CD14-positive monocyte (primary cell): Measurements from ENCODE around the gene RTN4IP1. TPM values are rescaled to one million over a fixed set of nuclear protein-coding genes. Genes with fewer than 3 reads are reported as not detected.
A peak's percentile ranks its signal among the peaks of the same experiment; 100 is the strongest.

Experiments
- DNase-seq, 3 donors: peaks; one replicate each; pipeline ENCODE4 v3.0.0-alpha.2; 2011 to 2022
- H2AFZ ChIP-seq: 2 replicates; pipeline ENCODE4 v1.6.0; 2012; ENCODE audit warnings: mild to moderate bottlenecking, low read depth, low read length, inconsistent platforms; ENCODE audit not compliant: insufficient read depth, poor library complexity, severe bottlenecking
- H3K27ac ChIP-seq, 2 donors: 1 replicate in 1 of 2; 2 replicates in 1 of 2; pipeline ENCODE4 v1.5.1; 2012 to 2013; ENCODE audit warnings: low read length in 2 of 2, control low read depth in 1 of 2, inconsistent platforms in 1 of 2, low read depth in 1 of 2, mild to moderate bottlenecking in 1 of 2
- H3K27me3 ChIP-seq, 2 donors: one replicate each; pipeline versions ENCODE4 v1.6.0 to v1.6.1; 2011 to 2013; ENCODE audit warnings: low read length in 2 of 2; ENCODE audit not compliant: control insufficient read depth in 2 of 2, insufficient read depth in 2 of 2
- H3K36me3 ChIP-seq, 2 donors: replicated peaks in 1 of 2; 1 replicate in 1 of 2; 2 replicates in 1 of 2; pipeline versions ENCODE4 v1.5.1 to v1.6.1; 2012 to 2013; ENCODE audit warnings: low read length in 2 of 2, control low read depth in 1 of 2, inconsistent platforms in 1 of 2, mild to moderate bottlenecking in 1 of 2; ENCODE audit not compliant: insufficient read depth in 2 of 2, control insufficient read depth in 1 of 2
- H3K4me1 ChIP-seq, 2 donors: 1 replicate in 1 of 2; 2 replicates in 1 of 2; pipeline versions ENCODE4 v1.5.1 to v1.6.1; 2012 to 2013; ENCODE audit warnings: low read length in 2 of 2, control low read depth in 1 of 2, inconsistent platforms in 1 of 2, mild to moderate bottlenecking in 1 of 2, moderate library complexity in 1 of 2; ENCODE audit not compliant: insufficient read depth in 2 of 2, control insufficient read depth in 1 of 2
- H3K4me2 ChIP-seq: replicated peaks from 2 replicates; pipeline ENCODE3; 2012; ENCODE audit warnings: low read length, moderate library complexity, mild to moderate bottlenecking; ENCODE audit not compliant: poor library complexity, severe bottlenecking; ENCODE audit errors: extremely low read depth
- H3K4me3 ChIP-seq, 3 experiments: fragments of 200-600 bp in 1 of 3; sonication (generic) in 1 of 3; replicated peaks in 1 of 3; 1 replicate in 2 of 3; 2 replicates in 1 of 3; pipeline ENCODE4 v1.5.1; 2011 to 2013; ENCODE audit warnings: low read length in 3 of 3, mild to moderate bottlenecking in 3 of 3, control low read depth in 2 of 3, low read depth in 2 of 3, inconsistent platforms in 1 of 3, moderate library complexity in 1 of 3
- H3K79me2 ChIP-seq: 2 replicates; pipeline ENCODE4 v1.6.0; 2012; ENCODE audit warnings: mild to moderate bottlenecking, control low read depth, inconsistent platforms, low read length, moderate library complexity; ENCODE audit not compliant: insufficient read depth
- H3K9ac ChIP-seq: 2 replicates; pipeline ENCODE4 v1.6.0; 2017; ENCODE audit warnings: low read length, mild to moderate bottlenecking; ENCODE audit not compliant: insufficient read depth, poor library complexity, severe bottlenecking
- H3K9me3 ChIP-seq, 2 donors: replicated peaks in 1 of 2; 1 replicate in 1 of 2; 2 replicates in 1 of 2; pipeline versions ENCODE4 v1.5.1 to v1.6.1; 2012 to 2013; ENCODE audit warnings: low read length in 2 of 2, control low read depth in 1 of 2; ENCODE audit not compliant: control insufficient read depth in 1 of 2, insufficient read depth in 1 of 2
- H4K20me1 ChIP-seq: 2 replicates; pipeline ENCODE4 v1.6.0; 2012; ENCODE audit warnings: mild to moderate bottlenecking, low read length, control low read depth, moderate library complexity; ENCODE audit not compliant: insufficient read depth
- H3K27ac Mint-ChIP-seq, 7 donors: one replicate each; pipeline ENCODE4 v1.8.0; 2020; ENCODE audit warnings: mild to moderate bottlenecking in 7 of 7, mixed read lengths in 7 of 7, moderate library complexity in 6 of 7, inconsistent platforms in 2 of 7
- H3K27me3 Mint-ChIP-seq, 3 donors: one replicate each; pipeline ENCODE4 v1.8.0; 2021 to 2022; ENCODE audit warnings: low read depth in 3 of 3, mild to moderate bottlenecking in 3 of 3, mixed read lengths in 3 of 3, moderate library complexity in 3 of 3, inconsistent platforms in 1 of 3
- H3K36me3 Mint-ChIP-seq, 2 donors: one replicate each; pipeline ENCODE4 v1.8.0; 2020; ENCODE audit warnings: mixed read lengths in 2 of 2, inconsistent platforms in 1 of 2, mild to moderate bottlenecking in 1 of 2
- H3K4me1 Mint-ChIP-seq: one replicate; pipeline ENCODE4 v1.8.0; 2020; ENCODE audit warnings: mild to moderate bottlenecking, mixed read lengths
- H3K4me3 Mint-ChIP-seq, 2 donors: one replicate each; pipeline ENCODE4 v1.8.0; 2020; ENCODE audit warnings: mild to moderate bottlenecking in 2 of 2, mixed read lengths in 2 of 2, moderate library complexity in 1 of 2
- H3K9me3 Mint-ChIP-seq, 7 donors: one replicate each; pipeline ENCODE4 v1.8.0; 2020 to 2022; ENCODE audit warnings: mixed read lengths in 7 of 7, mild to moderate bottlenecking in 6 of 7, moderate library complexity in 6 of 7, inconsistent platforms in 2 of 7
- WGBS: methylation state at CpG from one replicate; pipeline ENCODE4 v1.1.5; 2013; ENCODE audit warnings: missing lambda C conversion rate; ENCODE audit not compliant: insufficient coverage; 5-methylcytosine and 5-hydroxymethylcytosine counted together
- intact Hi-C, 2 donors: fragments of 100-400 bp; cut with micrococcal nuclease; formaldehyde crosslinking; loops; one replicate each; pipeline versions ENCODE4 v1.15.0 to v1.15.1; 2023
- polyA plus RNA-seq, 3 donors: library from polyadenylated mRNA; depleted of rRNA in 1 of 3; unstranded in 2 of 3; stranded (reverse) in 1 of 3; fragments of 300-500 nt in 2 of 3; fragments of >200 nt in 1 of 3; fragmentation: Illumina TruSeq in 2 of 3; gene quantifications; 1 replicate in 2 of 3; 2 replicates in 1 of 3; pipeline ENCODE4 v1.2.3, GENCODE V29; 2012 to 2021
- TF ChIP-seq, protein P1 (sequence below): fragments of 200-600 bp; IDR thresholded peaks from one replicate; pipeline ENCODE4 v1.8.0; 2022; ENCODE audit warnings: antibody characterized with exemption, mild to moderate bottlenecking

Gene RTN4IP1
- polyA plus RNA-seq, 3 donors = 3.5 to 6.7 (median 4.5) TPM

DNA sequence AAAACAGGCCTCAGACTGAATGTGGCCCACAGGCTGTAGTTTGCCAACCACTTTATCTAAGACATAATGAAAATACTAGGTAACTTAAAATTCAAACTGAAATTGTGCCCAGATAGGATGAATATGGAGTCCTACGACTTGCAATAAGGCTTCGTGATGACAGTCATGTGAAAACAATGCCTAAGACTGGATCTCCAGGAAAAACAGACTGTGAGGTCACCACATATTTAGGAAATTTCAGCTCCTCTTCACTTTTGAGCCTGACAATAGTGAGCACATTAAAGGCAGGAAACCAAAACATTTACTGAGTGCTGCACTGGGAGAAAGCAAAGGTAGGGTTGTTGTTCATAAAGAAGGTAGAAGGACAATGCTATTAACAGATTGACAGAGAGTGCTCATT lies 50.0 kb downstream of the RTN4IP1 start:
- Histone ChIP-seq H3K4me1 (no peaks in the 10 kb centered on the region), H3K36me3 (peaks cover 13 to 70% of the 10 kb centered on the region in 2 donors), H3K4me3 (no peak overlapping the region), H3K9me3 (no peaks in the 10 kb centered on the region), H3K27me3 (no peaks in the 10 kb centered on the region), H4K20me1 (no peaks in the 10 kb centered on the region), H2AFZ (no peak overlapping the region), H3K9ac (no peak overlapping the region), H3K79me2 (no peaks in the 10 kb centered on the region), H3K4me2 (no peak overlapping the region), H3K27ac (no peak overlapping the region)
- Mint-ChIP-seq H3K4me3 (no peak overlapping the region), H3K27ac (no peak overlapping the region), H3K9me3 (no peaks in the 10 kb centered on the region), H3K4me1 (peaks cover 4% of the 10 kb centered on the region), H3K36me3 (peaks cover 53 to 63% of the 10 kb centered on the region in 2 donors), H3K27me3 (peaks cover 0 to 2% (median 0%) of the 10 kb centered on the region in 3 donors)
- no CpG with 5 or more reads among the region's 2 CpGs for WGBS
- TF ChIP-seq, protein P1, sequence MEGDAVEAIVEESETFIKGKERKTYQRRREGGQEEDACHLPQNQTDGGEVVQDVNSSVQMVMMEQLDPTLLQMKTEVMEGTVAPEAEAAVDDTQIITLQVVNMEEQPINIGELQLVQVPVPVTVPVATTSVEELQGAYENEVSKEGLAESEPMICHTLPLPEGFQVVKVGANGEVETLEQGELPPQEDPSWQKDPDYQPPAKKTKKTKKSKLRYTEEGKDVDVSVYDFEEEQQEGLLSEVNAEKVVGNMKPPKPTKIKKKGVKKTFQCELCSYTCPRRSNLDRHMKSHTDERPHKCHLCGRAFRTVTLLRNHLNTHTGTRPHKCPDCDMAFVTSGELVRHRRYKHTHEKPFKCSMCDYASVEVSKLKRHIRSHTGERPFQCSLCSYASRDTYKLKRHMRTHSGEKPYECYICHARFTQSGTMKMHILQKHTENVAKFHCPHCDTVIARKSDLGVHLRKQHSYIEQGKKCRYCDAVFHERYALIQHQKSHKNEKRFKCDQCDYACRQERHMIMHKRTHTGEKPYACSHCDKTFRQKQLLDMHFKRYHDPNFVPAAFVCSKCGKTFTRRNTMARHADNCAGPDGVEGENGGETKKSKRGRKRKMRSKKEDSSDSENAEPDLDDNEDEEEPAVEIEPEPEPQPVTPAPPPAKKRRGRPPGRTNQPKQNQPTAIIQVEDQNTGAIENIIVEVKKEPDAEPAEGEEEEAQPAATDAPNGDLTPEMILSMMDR = no peak
- no peak for DNase-seq
- intact Hi-C loops = no loop called here

DNA sequence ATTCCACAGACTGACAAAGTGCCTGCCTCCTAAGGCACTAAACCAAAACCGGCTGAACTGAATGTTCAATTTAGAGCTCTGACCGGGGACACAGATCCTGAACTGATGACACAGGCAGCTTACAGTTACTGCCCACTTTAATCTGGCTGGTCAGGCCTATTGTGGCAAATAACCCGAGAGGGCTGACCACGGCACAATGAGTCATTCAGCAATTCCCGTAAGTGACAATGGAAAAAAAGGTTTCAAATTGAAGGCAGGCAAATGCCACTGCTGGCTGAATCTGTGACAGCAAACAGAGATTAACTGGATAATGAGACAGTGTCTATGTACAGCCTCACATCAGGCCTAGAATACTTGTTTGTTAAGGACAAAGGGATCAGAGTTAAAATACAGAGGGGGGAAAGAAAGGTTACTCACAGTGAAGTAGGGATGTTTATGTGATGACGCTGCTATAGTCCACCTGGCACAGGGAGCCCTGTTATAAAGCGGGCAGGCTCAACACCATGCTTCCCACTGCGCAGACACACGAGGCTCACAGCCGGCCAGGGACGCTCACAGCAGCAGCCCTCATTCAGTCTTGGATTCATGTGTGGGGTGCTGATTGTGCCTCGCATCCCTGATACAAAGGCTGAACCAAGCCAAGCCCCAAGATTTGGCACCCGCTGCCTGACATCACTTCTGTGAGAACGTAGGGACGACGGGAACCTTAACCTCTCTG lies 54.4 kb downstream of the RTN4IP1 start:
- H3K9me3 Mint-ChIP-seq = no peaks in the 10 kb centered on the region
- Histone ChIP-seq H3K27me3 (no peaks in the 10 kb centered on the region), H3K4me3 (no peak overlapping the region), H3K79me2 (no peaks in the 10 kb centered on the region), H3K36me3 (peaks cover 12 to 52% of the 10 kb centered on the region in 2 donors), H3K4me2 (no peak overlapping the region), H3K27ac (no peak overlapping the region), H3K9ac (no peak overlapping the region), H3K9me3 (no peaks in the 10 kb centered on the region), H2AFZ (no peak overlapping the region), H4K20me1 (no peaks in the 10 kb centered on the region), H3K4me1 (peaks cover 13 to 15% of the 10 kb centered on the region in 2 donors)
- H3K36me3 Mint-ChIP-seq = peaks cover 42 to 48% of the 10 kb centered on the region in 2 donors
- H3K27me3 Mint-ChIP-seq = peaks cover 0 to 7% (median 0%) of the 10 kb centered on the region in 3 donors
- 82% methylated on average over 16 of the region's 16 CpGs for WGBS
- H3K27ac Mint-ChIP-seq = no peak overlapping the region
- intact Hi-C loops = no loop called here
- DNase-seq = peak in 1 of 3 donors; percentile 15
- peaks cover 23% of the 10 kb centered on the region for H3K4me1 Mint-ChIP-seq
- TF ChIP-seq, protein P1 = no peak
- H3K4me3 Mint-ChIP-seq = no peak overlapping the region
